ENCODE measurements around the gene DNAI2. TPM values are rescaled to one million over a fixed set of nuclear protein-coding genes. Genes with fewer than 3 reads are reported as not detected.

Gene DNAI2
- total RNA-seq, 1 donor from 2014 or later, result not detected

GRCh38 chr17:74336307-74336706, 62.3 kb downstream of the DNAI2 start:
- H3K4me3 Mint-ChIP-seq, result no peak overlapping the region
- TF ChIP-seq CTCF (IDR thresholded peaks at IDR 0.05), result no peak
- intact Hi-C loops (cut with micrococcal nuclease), result no loop called here
- H3K4me1 Mint-ChIP-seq, result no peaks in the 10 kb centered on the region
- H3K9me3 Mint-ChIP-seq, result no peaks in the 10 kb centered on the region
- H3K36me3 Mint-ChIP-seq (ENCODE audit: low read depth), result no peaks in the 10 kb centered on the region
- ATAC-seq (ENCODE audit: low read depth) (no peak), DNase-seq (no peak)
- no peak overlapping the region for H3K27ac Mint-ChIP-seq
- ChIA-PET CTCF (no interaction called here), POLR2A (no interaction called here)
- peaks cover 6% of the 10 kb centered on the region for H3K27me3 Mint-ChIP-seq

- Mint-ChIP-seq H3K4me3 (no peak overlapping the region), H3K27me3 (peaks cover 3% of the 10 kb centered on the region), H3K4me1 (no peaks in the 10 kb centered on the region), H3K27ac (no peak overlapping the region), H3K9me3 (no peaks in the 10 kb centered on the region), H3K36me3 (ENCODE audit: low read depth) (no peaks in the 10 kb centered on the region)
- intact Hi-C loops (cut with micrococcal nuclease), result no loop called here
- ChIA-PET POLR2A (no interaction called here), CTCF (no interaction called here)
- DNase-seq (no peak), ATAC-seq (ENCODE audit: low read depth) (no peak)
- TF ChIP-seq CTCF (IDR thresholded peaks at IDR 0.05), result no peak
Observed at GRCh38 chr17:74337834-74338500, 63.9 kb downstream of the DNAI2 start.

DNA sequence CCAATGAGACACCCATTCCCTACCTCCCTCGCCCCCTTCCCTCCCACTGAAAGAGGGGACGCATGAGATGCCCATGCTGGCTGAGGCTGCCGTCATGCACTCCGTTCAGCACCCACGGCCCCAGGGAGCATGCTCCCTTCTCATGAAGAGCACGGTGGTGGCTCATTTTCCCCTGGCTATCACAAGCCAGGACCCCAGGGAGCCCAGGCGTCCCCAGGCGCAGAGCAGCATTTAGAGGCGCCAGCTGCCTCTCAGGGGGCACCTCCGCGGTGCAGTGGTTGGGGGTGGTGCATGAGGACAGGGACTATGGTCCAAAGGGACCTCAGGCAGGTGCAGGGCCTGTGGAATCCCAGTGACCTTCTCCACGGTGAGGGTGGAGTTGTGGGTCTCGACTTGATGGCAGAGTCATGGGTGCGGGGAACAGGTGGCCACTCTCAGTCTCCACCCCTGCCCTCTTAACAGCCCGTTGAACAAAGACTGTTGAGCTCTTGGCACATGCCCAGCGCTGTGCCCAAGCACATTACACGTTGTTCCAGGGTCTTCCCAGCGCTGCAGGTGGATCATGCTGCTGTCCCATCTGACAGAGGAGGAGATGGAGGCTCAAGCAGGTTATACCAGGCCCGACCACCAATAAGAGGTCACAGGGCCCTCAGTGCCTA, 65.6 kb downstream of the DNAI2 start:
- no peak overlapping the region for H3K27ac Mint-ChIP-seq
- POLR2A ChIA-PET, result no interaction called here
- intact Hi-C loops (cut with micrococcal nuclease), result no loop called here
- H3K4me3 Mint-ChIP-seq, result no peak overlapping the region
- H3K9me3 Mint-ChIP-seq, result no peaks in the 10 kb centered on the region
- CTCF ChIA-PET, result no interaction called here
- no peaks in the 10 kb centered on the region for H3K36me3 Mint-ChIP-seq (ENCODE audit: low read depth)
- no peaks in the 10 kb centered on the region for H3K27me3 Mint-ChIP-seq
- ATAC-seq (ENCODE audit: low read depth) (no peak), DNase-seq (no peak)
- TF ChIP-seq CTCF (IDR thresholded peaks at IDR 0.05), result no peak
- no peaks in the 10 kb centered on the region for H3K4me1 Mint-ChIP-seq

- Mint-ChIP-seq H3K27me3 (no peaks in the 10 kb centered on the region), H3K9me3 (no peaks in the 10 kb centered on the region), H3K4me1 (no peaks in the 10 kb centered on the region), H3K4me3 (no peak overlapping the region), H3K27ac (no peak overlapping the region), H3K36me3 (ENCODE audit: low read depth) (no peaks in the 10 kb centered on the region)
- DNase-seq, result no peak
- ChIA-PET POLR2A (no interaction called here), CTCF (no interaction called here)
- intact Hi-C loops (cut with micrococcal nuclease), result no loop called here
- TF ChIP-seq CTCF (IDR thresholded peaks at IDR 0.05), result no peak
- ATAC-seq (ENCODE audit: low read depth), result no peak
Observed at GRCh38 chr17:74340470-74341023, 66.5 kb downstream of the DNAI2 start.

DNA sequence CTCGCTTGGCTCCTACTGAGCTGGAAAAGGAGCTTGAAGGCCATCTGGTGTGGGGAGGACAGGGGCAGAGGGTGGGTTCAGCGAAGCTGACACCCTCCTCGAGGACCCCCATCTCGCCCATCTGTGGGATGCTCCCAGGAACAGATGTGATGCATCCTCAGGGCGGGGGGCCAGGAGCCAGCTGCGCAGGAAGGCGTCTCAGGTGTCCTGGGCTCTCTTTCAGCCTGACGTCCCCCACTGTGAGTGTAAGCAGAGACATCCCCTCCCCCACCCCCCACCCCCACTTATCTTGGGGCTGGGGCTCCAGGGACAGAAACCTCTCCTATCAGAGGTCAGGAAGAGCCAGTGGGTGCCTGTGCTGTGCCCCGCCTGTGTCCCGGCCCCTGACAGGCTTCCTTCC, 68.2 kb downstream of the DNAI2 start:
- intact Hi-C loops (cut with micrococcal nuclease), result no loop called here
- ATAC-seq (ENCODE audit: low read depth), result no peak
- no peaks in the 10 kb centered on the region for H3K9me3 Mint-ChIP-seq
- no peaks in the 10 kb centered on the region for H3K36me3 Mint-ChIP-seq (ENCODE audit: low read depth)
- TF ChIP-seq CTCF (IDR thresholded peaks at IDR 0.05), result no peak
- no peak for DNase-seq
- ChIA-PET POLR2A (no interaction called here), CTCF (no interaction called here)
- H3K4me3 Mint-ChIP-seq, result no peak overlapping the region
- peaks cover 4% of the 10 kb centered on the region for H3K27me3 Mint-ChIP-seq
- no peaks in the 10 kb centered on the region for H3K4me1 Mint-ChIP-seq
- no peak overlapping the region for H3K27ac Mint-ChIP-seq
